ENCODE results near the gene RNU5B-1.
"Not testable (repeated sequence)": the region's sequence is repeated elsewhere in the genome, so short reads cannot be mapped to it uniquely, and the experiment has no call there.

Gene RNU5B-1

DNA sequence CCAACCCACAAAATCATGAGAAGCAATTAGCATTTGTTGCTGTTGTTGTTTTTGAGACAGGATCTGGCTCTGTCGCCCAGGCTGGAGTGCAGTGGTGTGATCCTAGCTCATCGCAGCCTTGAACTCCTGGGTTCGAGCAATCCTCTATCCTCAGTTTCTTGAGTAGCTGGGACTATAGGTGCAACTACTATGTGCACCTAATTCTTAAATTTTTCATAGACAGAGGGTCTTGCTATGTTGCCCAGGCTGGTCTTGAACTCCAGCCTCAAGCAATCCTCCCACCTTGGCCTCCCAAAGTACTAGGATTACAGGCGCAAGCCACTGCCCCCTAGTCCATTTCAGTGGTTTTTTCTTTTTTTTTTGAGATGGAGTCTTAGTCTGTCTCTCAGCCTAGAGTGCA, 36.1 kb upstream of the RNU5B-1 start:
- Histone ChIP-seq H3K27ac (no peak overlapping the region), H4K20me1 (peaks cover 16% of the 10 kb centered on the region; the same call in 1 of the 2 replicates), H3K27me3 (no peaks in the 10 kb centered on the region), H3K36me3 (peaks cover 83% of the 10 kb centered on the region), H3K9ac (no peak overlapping the region), H3K4me3 (no peak overlapping the region), H3K4me1 (no peaks in the 10 kb centered on the region), H3K4me2 (no peak overlapping the region), H3K9me3 (no peaks in the 10 kb centered on the region)
- no peak for TF ChIP-seq Cebpa-rat (IDR thresholded peaks at IDR 0.05)

DNA sequence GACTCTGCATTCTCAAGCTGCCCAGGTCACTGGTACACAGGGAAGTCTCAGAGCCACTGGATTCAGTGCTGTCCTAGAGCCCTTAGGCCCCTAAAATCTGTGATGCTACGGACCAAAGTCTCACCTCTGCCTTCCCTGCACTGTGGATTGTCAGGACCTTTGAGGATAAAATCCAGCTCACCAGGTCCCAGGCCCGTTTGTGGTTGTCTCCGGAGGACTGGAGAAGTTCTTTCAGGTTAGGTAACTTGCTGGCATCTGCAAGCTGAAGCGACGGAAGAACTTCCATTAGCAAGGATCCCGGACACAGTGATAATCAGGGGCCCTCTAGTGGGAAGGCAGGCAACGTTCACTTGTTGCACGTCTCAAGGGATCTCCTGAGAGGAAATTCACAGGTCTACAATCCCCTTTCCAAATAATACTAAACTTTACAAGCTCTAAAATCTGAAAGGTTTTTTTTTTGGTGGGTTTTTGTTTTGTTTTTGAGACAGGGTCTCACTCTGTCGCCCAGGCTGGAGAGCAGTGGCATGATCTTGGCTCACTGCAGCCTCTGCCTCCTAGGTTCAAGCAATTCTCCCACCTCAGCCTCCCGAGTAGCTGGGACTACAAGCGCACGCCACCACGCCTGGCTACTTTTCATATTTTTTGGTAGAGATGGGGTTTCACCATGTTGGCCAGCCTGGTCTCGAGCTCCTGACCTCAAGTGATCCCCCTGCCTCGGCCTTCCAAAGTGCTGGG, 33.5 kb upstream of the RNU5B-1 start:
- H3K9me3 ChIP-seq, H3K27ac ChIP-seq, H3K9ac ChIP-seq, H3K4me1 ChIP-seq, H3K27me3 ChIP-seq, H3K4me2 ChIP-seq, H3K4me3 ChIP-seq: not testable (repeated sequence)
- peaks cover 74% of the 10 kb centered on the region for H3K36me3 ChIP-seq
- H4K20me1 ChIP-seq = peaks cover 24% of the 10 kb centered on the region; the same call in 1 of the 2 replicates

DNA sequence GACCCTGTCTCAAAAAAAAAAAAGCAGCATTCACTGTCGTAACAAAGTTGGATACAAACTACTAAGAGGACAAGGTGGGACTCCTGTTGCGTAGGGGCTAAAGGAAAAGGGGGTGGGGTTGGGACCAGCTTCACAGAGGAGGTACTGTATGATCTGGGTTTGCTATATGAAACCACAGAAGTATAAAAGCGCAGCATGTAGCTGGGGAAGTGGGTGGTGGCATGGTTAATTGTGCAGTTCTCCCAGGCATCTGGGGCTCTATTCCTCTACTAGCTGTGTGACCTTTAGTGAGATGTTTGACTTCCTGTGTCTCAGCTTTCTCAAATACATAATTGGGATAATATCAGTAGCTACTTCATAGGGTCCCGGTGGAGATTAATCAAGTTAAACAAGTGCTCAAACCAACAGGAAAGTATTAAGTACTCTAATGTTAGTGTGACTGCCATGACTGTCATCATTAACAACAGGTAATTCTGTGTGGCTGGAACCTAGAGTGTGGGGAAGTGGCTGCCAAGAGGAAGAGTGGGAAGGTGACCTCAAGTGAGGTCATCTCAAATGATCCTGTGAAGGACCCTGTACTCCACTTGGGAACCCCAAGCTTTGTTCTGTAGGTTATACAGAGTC, 29.3 kb upstream of the RNU5B-1 start:
- Histone ChIP-seq H3K27ac (no peak overlapping the region), H3K27me3 (no peaks in the 10 kb centered on the region), H3K4me1 (no peaks in the 10 kb centered on the region), H3K9me3 (no peaks in the 10 kb centered on the region), H4K20me1 (peaks cover 50% of the 10 kb centered on the region), H3K36me3 (peaks cover 72% of the 10 kb centered on the region), H3K4me3 (no peak overlapping the region), H3K4me2 (no peak overlapping the region), H3K9ac (no peak overlapping the region)
- no peak for TF ChIP-seq Cebpa-rat (IDR thresholded peaks at IDR 0.05)

DNA sequence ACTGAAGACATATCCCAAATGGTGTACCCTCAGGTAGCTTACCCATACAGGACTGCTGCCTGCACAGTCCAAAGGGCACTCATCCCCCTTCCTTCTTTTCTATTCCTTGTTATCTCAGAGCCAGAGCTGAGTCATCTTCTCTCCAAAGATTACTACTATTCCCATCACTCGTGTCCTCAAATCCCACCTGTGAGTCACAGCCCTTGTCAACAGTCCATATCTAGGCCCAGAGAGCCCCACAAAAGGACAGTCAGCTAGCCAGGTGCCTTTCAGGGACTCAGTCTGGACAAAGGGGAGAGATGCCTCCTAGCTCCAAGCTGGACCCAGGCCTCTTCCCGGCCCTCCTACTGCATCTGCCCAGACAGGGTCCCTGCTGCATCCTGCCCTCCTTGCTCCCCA, 28.8 kb upstream of the RNU5B-1 start:
- Histone ChIP-seq H3K9me3 (no peaks in the 10 kb centered on the region), H3K27ac (no peak overlapping the region), H4K20me1 (peaks cover 50% of the 10 kb centered on the region), H3K4me1 (no peaks in the 10 kb centered on the region), H3K4me3 (no peak overlapping the region), H3K9ac (no peak overlapping the region), H3K4me2 (no peak overlapping the region), H3K27me3 (no peaks in the 10 kb centered on the region), H3K36me3 (peaks cover 70% of the 10 kb centered on the region)
- no peak for TF ChIP-seq Cebpa-rat (IDR thresholded peaks at IDR 0.05)

DNA sequence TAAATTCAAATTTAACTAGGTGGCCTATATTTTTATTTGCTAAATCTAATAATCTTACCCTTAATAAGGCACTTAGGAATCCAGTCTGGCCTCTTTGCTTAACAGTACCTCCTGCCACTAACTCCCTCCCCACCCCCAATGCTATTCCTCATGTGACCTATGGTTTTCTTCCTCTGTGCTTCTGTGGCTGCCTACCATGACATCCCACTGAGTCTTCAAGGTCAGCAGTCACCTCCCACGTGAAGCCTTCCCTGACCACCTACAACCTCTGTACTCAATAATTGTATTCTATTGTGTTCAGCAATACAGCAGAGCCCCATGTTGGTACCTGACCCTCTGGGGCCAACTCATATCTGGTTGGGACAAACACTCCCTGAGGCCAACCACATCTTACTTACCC, 27.5 kb upstream of the RNU5B-1 start:
- H3K27ac ChIP-seq = no peak overlapping the region
- H3K4me1 ChIP-seq = no peaks in the 10 kb centered on the region
- TF ChIP-seq Cebpa-rat (IDR thresholded peaks at IDR 0.05) = no peak

DNA sequence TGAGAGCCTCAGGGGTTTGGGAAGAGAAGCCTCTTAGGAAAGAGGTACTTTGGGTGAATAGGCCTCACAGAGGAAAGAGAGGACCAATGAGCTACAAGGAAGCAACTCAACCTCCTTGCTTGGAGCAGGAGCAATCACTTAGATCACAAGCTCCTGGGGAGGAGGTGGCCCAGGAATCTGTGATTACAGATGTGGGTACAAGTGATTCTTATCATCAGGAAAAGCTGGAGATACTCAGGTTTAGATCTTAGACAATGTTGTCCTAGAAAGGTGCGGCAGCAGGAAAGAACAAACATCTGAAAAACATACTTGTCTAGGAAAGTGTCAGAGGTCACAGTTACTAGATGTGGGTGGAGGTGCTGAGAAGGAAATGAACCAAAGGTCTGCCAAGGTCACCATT, 26.0 kb upstream of the RNU5B-1 start:
- H3K4me1 ChIP-seq = peaks cover 6% of the 10 kb centered on the region; the same call in 1 of the 2 replicates
- H3K27ac ChIP-seq = no peak overlapping the region
- H3K27me3 ChIP-seq = no peaks in the 10 kb centered on the region
- H3K9ac ChIP-seq = no peak overlapping the region
- no peaks in the 10 kb centered on the region for H3K9me3 ChIP-seq
- H3K36me3 ChIP-seq = peaks cover 74% of the 10 kb centered on the region
- no peak for TF ChIP-seq Cebpa-rat (IDR thresholded peaks at IDR 0.05)
- no peak overlapping the region for H3K4me3 ChIP-seq
- H3K4me2 ChIP-seq = no peak overlapping the region
- peaks cover 39% of the 10 kb centered on the region for H4K20me1 ChIP-seq

More for the DNA sequence above, 27.5 kb upstream of the RNU5B-1 start:
- H3K9me3 ChIP-seq = no peaks in the 10 kb centered on the region
- no peak overlapping the region for H3K4me2 ChIP-seq
- no peak overlapping the region for H3K9ac ChIP-seq
- peaks cover 70% of the 10 kb centered on the region for H3K36me3 ChIP-seq
- no peak overlapping the region for H3K4me3 ChIP-seq
- H4K20me1 ChIP-seq = peaks cover 49% of the 10 kb centered on the region
- H3K27me3 ChIP-seq = no peaks in the 10 kb centered on the region

DNA sequence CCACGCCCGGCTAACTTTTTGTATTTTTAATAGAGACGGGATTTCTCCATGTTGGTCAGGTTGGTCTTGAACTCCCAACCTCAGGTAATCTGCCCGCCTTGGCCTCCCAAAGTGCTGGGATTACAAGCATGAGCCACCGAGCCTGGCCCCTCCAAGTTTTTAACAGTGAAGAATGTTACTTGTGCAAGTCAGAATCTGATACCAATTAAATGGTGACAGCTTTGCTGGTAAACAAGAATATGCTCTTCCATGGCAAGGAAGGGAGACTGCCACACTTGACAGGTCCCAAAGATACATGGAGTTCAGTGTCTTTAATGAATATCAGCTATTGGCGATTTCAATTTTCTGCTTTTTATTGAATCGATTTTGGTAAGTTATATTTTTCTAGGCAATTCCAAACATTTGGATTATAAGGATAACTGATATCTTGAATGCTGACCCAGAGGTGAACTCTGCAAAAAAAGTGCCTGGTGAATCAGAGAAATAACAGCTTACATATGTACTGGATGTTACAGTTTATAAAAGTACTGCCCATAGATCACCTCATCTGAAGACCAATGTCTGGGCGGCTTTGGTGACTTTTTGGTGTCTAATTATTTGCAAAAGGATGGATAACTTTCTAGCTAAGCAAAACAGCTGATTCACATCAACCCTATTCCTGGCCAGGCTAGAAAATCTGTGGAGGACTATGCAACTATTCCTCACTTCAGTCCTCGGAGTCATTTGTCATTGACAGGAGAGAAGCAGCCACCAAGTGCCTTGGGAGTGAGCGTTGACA, 19.0 kb upstream of the RNU5B-1 start:
- Histone ChIP-seq H3K4me1 (peaks cover 44% of the 10 kb centered on the region), H3K9ac (peak overlapping the region; percentile 92), H3K36me3 (peaks cover 29% of the 10 kb centered on the region), H3K27ac (peak overlapping the region; percentile 94), H4K20me1 (peaks cover 5% of the 10 kb centered on the region; the same call in 1 of the 2 replicates), H3K27me3 (no peaks in the 10 kb centered on the region), H3K4me2 (peak overlapping the region; percentile 96), H3K9me3 (no peaks in the 10 kb centered on the region), H3K4me3 (peak overlapping the region; percentile 85)
- no peak for TF ChIP-seq Cebpa-rat (IDR thresholded peaks at IDR 0.05)

DNA sequence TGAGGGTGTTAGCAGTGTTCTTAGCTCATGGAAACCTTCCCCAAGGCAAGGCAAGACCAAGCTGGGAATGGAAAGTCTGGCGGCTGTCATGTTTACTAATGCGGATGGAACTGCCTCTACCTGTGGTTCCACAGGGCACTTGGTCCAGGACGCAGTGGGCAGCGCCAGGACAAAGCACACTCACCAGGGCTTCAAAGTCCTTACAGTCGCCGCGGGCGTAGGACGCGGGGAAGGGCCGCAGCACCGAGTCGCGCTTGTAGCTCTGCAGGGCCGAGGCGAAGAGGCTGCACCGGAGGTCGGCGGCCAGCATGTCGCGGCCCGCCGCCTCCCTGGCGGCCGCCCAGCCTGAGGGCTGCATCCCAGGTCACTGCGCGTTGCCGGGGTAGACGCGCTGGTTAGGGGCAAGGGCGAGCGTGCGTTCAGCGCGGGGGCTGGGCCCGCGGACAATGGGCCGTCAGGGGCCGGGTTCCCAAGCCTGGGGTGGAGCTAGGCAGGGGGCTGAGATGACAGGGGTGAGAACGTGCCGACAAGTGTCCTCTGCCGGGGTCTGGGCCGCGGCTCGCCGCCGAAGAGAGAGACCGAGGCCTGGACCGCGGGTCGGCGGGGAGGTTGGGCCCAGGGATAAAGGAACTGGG, 18.3 kb upstream of the RNU5B-1 start:
- Histone ChIP-seq H3K4me1 (peaks cover 44% of the 10 kb centered on the region), H3K9ac (peak overlapping the region; percentile 92), H3K27me3 (no peaks in the 10 kb centered on the region), H3K4me3 (peak overlapping the region; percentile 85), H3K9me3 (no peaks in the 10 kb centered on the region), H3K27ac (peak overlapping the region; percentile 94), H4K20me1 (peaks cover 5% of the 10 kb centered on the region; the same call in 1 of the 2 replicates), H3K4me2 (peak overlapping the region; percentile 96), H3K36me3 (peaks cover 22% of the 10 kb centered on the region)
- TF ChIP-seq Cebpa-rat (IDR thresholded peaks at IDR 0.05) = no peak

DNA sequence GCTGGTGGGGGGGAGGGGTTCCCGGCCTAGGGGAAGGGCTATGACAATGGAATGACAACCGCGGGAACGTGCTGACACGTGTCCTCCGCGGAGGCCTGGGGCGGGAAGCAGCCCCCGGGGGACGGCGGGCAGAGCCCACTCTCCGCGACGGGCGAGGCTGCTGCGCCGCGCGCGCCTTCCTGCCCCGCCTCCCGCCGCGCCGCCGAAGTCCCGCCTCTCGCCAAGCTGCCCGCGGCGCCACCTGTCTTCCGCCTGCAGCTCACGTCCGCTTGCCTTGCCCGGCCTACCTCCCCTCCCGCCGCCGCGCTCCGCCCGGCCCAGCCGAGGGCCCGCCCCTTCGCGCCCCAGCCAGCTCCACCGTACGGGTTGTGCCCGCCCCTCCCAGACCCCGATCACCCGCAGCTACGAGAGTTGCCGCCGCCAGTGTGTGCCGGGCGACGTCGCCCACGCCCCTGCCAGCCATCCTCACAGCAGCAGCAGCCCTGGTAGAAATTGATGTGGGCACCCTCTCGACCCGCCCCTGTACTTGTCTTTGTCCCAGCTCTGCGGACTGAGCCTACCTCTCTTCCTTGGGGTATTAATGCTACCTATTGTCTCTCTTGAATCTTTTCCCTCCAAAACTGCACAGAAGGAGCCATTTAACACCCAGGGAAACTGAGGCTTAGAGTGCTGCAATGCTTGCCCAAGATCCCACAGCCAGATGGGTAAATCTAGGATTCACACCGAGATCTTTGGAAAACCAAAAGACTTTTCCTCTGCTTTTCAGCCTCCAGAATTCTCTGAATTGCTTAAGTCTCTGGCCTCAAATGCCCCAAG, 17.6 kb upstream of the RNU5B-1 start, which contains the start of gene PARP16:
Gene PARP16 (minus strand): TSS at position 180 of the 816 bp plus-strand sequence. CDS start 457 bp downstream, outside the sequence.
- Histone ChIP-seq H3K4me2 (peak within 1 kb of the TSS; percentile 96), H3K27me3 (no peaks in the 10 kb centered on the region), H3K4me1 (peaks cover 44% of the 10 kb centered on the region), H3K9me3 (no peaks in the 10 kb centered on the region), H3K4me3 (peak within 1 kb of the TSS; percentile 85), H4K20me1 (peaks cover 4% of the 10 kb centered on the region; the same call in 1 of the 2 replicates), H3K9ac (peak within 1 kb of the TSS; percentile 92), H3K36me3 (peaks cover 19% of the 10 kb centered on the region), H3K27ac (peak within 1 kb of the TSS; percentile 94)
- TF ChIP-seq Cebpa-rat (IDR thresholded peaks at IDR 0.05) = no peak
